GM12891 (cell line): ENCODE measurements around the gene EXOC3.

Source experiments
- DNase-seq: peaks from one replicate; pipeline ENCODE4 v3.0.0; 2011; ENCODE audit warnings: low spot score; ENCODE audit not compliant: insufficient read length
- FAIRE-seq: peaks from 2 replicates; lab custom pipeline; 2011; peaks lifted over from hg19 to GRCh38; lab: Jason Lieb, UNC
- PAX5 ChIP-seq: IDR thresholded peaks from 2 replicates; pipeline ENCODE4 v1.6.1; 2011; ENCODE audit warnings: low read length, moderate library complexity, mild to moderate bottlenecking; ENCODE audit not compliant: insufficient read depth, severe bottlenecking
- POLR2A ChIP-seq: IDR thresholded peaks from 2 replicates; pipeline ENCODE4 v1.6.1; 2011; ENCODE audit warnings: low read depth, low read length, control low read depth
- POLR2AphosphoS5 ChIP-seq: IDR thresholded peaks from 2 replicates; pipeline ENCODE4 v1.6.1; 2011; ENCODE audit warnings: low read depth, low read length, control low read depth
- POU2F2 ChIP-seq: IDR thresholded peaks from 2 replicates; pipeline ENCODE4 v1.6.1; 2011; ENCODE audit warnings: low read depth, mild to moderate bottlenecking, control low read depth, low read length, moderate library complexity
- SPI1 ChIP-seq: IDR thresholded peaks from 2 replicates; pipeline ENCODE4 v1.6.1; 2011; ENCODE audit warnings: low read depth, low read length, control low read depth
- TAF1 ChIP-seq: IDR thresholded peaks from 2 replicates; pipeline ENCODE4 v1.6.1; 2011; ENCODE audit warnings: low read depth, low read length, control low read depth

Gene EXOC3

DNA sequence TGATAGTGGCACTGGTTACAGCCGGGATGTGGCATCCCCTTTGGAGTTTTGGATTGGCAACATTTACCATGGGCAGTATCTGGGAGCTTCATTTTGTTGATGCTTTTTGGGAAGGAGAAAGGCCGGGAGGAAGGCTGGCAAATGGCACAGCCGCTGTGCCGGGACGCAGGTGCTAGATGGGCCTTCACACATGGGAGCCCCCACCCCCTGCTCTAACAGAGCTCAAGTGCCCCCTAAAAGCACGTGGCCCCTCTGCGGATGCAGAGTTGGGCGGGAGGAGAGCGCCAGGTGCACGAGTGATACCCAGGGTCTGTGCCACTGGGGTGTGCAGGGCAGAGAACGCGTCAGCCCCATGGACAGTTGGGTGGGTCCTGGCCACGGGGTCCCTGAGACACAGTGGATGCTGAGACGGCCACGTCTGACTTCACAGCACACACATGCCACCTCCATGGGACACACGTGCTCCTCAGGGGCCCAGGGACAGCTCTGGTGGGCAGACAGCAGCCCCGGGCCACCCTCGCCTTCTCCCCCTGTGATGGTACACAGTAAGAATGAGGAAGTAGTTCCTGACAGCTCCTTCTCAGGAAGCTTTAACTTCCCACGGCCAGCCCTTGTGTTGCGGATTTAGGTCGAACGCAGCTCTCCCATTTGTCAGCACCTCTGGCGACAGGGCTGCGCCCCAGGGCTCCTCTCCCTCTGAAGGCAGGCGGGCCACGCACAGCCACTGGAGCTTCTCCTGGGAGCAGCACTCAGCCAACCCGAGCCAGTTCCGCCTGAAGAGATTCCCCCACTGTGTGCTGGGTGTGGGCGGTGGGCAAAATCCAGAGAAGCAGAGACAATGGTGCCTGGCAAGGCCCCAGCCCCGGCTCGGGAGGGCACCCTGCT is 70.5 kb downstream of the EXOC3 start:
- TF ChIP-seq SPI1, result no peak
- TF ChIP-seq TAF1, result no peak
- TF ChIP-seq POLR2A, result no peak
- TF ChIP-seq PAX5, result no peak
- TF ChIP-seq POU2F2, result no peak
- TF ChIP-seq POLR2AphosphoS5, result no peak
- FAIRE-seq, result no peak

DNA sequence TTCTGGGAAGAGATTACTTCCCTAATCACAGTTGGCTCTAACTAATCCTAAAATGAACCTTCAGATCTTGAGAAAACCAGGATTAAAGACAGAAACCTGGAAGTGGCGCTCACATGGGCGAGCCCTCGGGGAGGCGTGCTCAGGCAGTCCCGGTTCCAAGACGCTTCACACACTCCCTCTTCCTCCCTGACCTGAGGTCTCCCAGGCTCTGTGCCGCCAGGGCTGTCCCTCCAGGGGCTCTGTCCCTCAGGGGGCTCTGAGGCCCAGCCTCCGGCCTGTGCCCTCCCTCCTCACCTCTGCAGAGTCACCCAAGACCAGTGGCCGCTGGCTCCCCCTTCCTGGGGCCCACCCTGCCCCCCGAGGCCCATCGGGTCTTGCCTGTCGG is 71.1 kb downstream of the EXOC3 start:
- DNase-seq (no peak), FAIRE-seq (no peak)
- TF ChIP-seq POLR2A, result no peak
- no peak for TF ChIP-seq SPI1
- TF ChIP-seq POU2F2, result no peak
- no peak for TF ChIP-seq TAF1
- TF ChIP-seq PAX5, result no peak
- no peak for TF ChIP-seq POLR2AphosphoS5

More for the DNA sequence above, 70.5 kb downstream of the EXOC3 start:
- DNase-seq, result no peak

DNA sequence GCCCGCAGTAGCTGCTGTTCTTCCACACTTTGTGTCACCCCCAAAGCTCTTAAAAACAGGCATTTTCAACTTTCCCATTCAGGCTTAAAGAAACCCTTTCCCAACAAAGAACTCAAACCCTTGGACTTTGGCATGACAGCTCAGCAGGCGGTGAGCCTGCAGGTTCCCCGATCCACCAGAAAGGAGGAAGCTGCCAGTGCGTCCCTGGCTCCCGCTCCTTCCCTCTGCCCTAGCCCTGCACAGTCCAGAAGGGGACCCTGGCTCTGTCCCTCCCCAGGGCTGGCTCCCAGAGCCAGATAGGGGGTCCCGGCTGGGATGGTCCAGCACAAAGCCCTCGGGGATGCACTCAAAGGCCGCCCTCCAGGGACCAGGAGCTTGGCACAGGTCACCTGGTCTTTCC is 71.7 kb downstream of the EXOC3 start:
- DNase-seq (no peak), FAIRE-seq (no peak)
- TF ChIP-seq PAX5, result no peak
- no peak for TF ChIP-seq POLR2AphosphoS5
- TF ChIP-seq POLR2A, result no peak
- TF ChIP-seq TAF1, result no peak
- no peak for TF ChIP-seq SPI1
- TF ChIP-seq POU2F2, result no peak

DNA sequence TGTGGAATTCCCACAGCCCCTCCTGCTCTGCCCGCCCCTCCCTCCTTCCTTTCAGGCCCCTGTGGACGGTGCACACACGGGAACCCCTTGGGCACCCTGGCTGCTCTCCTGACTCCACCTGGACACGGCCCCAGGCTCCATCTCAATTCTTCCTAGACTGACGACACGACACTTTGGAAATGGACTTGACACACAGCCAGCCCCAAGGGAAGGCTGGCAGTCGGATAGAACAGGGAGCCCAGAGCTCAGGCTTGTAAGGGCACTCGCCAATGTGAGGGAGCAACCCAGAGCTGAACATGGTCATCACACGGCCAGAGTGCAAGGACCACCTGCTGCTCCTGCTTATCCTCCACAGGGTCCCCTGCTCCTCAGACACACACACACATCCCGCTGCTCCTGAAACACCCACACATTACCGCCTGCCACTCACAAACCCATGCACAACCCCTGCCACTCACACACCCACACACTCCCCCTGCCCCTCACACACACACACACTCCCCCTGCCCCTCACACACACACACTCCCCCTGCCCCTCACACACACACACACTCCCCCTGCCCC is 72.4 kb downstream of the EXOC3 start:
- DNase-seq (no peak), FAIRE-seq (no peak)
- TF ChIP-seq SPI1, result no peak
- TF ChIP-seq POLR2A, result no peak
- no peak for TF ChIP-seq POLR2AphosphoS5

DNA sequence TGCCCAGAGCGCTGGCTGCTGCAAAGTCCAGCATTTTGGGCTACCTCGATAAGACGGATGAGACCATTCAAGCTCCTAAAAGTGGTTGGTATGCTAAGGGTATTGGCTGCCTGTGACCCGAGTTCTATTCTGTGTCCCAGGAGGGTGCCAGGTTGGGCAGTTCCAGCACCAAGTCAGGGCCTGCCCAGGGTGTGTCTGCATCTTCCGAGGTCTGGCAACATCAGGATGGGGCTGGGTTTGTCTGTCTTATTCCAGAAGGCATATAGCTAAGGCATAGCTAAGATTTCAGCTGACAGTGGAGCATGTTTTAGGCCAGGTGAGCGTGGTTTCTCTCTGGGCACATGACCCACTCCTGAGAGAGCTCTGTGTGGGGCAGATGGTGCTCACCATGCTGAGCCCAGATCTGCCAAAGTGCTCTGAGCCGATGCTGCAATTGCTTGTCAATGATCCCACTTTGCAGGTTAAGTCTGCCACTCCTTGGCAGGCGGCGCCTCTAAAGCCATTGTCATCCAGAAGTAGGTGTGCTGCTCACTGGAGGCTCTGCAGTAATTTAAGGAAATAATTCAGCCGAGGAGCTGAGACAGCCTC is 73.5 kb downstream of the EXOC3 start:
- FAIRE-seq, result no peak
- TF ChIP-seq PAX5 (no peak), POLR2A (no peak), POU2F2 (no peak), SPI1 (no peak), POLR2AphosphoS5 (no peak), TAF1 (no peak)

More for the DNA sequence above, 73.5 kb downstream of the EXOC3 start:
- DNase-seq, result no peak
